ENCODE measurements around the gene SPAG4.
A peak's percentile ranks its signal among the peaks of the same experiment; 100 is the strongest.

The SPAG4 gene

GRCh38 chr20:35663516-35664465, 48.2 kb downstream of the SPAG4 start:
- Histone ChIP-seq H3K36me3 (ENCODE audit: control insufficient read depth in 2 of 2, insufficient read depth in 1 of 2, low read length in 2 of 2) (peaks cover 6 to 7% of the 10 kb centered on the region in 2 experiments), H3K4me1 (ENCODE audit: control insufficient read depth, insufficient read depth, low read length) (peaks cover 15% of the 10 kb centered on the region), H3K9me3 (ENCODE audit: control insufficient read depth, insufficient read depth, low read depth, low read length) (no peaks in the 10 kb centered on the region), H3K4me3 (ENCODE audit: low read depth, low read length) (peak overlapping the region; percentile 87), H3K27ac (ENCODE audit: extremely low read depth, low read depth, low read length) (peak overlapping the region; percentile 88)
- POLR2A ChIA-PET, result interaction anchor here (0.5 to 3.2 kb wide), 13 partner anchors 12 to 290 kb away, joined by 3 to 16 read pairs (median 6); partner anchors contain the start of genes CEP250, NFS1, RBM39 and ROMO1
- CTCF ChIA-PET, result interaction anchor here (0.7 kb wide), 1 partner anchor 336 kb away, joined by 5 read pairs; no protein-coding TSS in a partner anchor
- TF ChIP-seq ZNF138 (tag by site-specific recombination; IDR thresholded peaks at IDR 0.05; ENCODE audit: borderline replicate concordance) (no peak), ZNF670 (tag by site-specific recombination; IDR thresholded peaks at IDR 0.05; ENCODE audit: low read depth) (no peak), SCRT2 (tag by site-specific recombination; IDR thresholded peaks at IDR 0.05) (peak; percentile 98), ZNF157 (tag by site-specific recombination; IDR thresholded peaks at IDR 0.05) (no peak), ZNF701 (tag by site-specific recombination; IDR thresholded peaks at IDR 0.05) (no peak), ZNF830 (tag by site-specific recombination; IDR thresholded peaks at IDR 0.05; ENCODE audit: low read depth) (no peak), ZBTB11 (tag by site-specific recombination; conservative IDR thresholded peaks at IDR 0.05; ENCODE audit: low read depth) (peak; percentile 59), ZBTB44 (tag by site-specific recombination; IDR thresholded peaks at IDR 0.05) (peak; percentile 60), KLF17 (tag by site-specific recombination; IDR thresholded peaks at IDR 0.05) (peak; percentile 64), ZNF184 (tag by site-specific recombination; IDR thresholded peaks at IDR 0.05) (no peak), ZNF624 (tag by site-specific recombination; IDR thresholded peaks at IDR 0.05) (no peak), IKZF3 (tag by site-specific recombination; IDR thresholded peaks at IDR 0.05) (0 out of 2 replicates have a peak, but pooled peaks have one; percentile 33), WT1 (tag by site-specific recombination; IDR thresholded peaks at IDR 0.05) (peak; percentile 53), ZNF2 (tag by site-specific recombination; IDR thresholded peaks at IDR 0.05) (peak; percentile 30; the same call in 1 of the 2 replicates), PRDM6 (tag by site-specific recombination; IDR thresholded peaks at IDR 0.05) (peak; percentile 55; the same call in 1 of the 2 replicates), ZNF335 (tag by site-specific recombination; conservative IDR thresholded peaks at IDR 0.05) (peak; percentile 73), SETDB1 (IDR thresholded peaks at IDR 0.05; ENCODE audit: insufficient read length, low read length) (no peak), GLIS1 (tag by site-specific recombination; IDR thresholded peaks at IDR 0.05) (peak; percentile 47; the same call in 1 of the 2 replicates)
- TF ChIP-seq, protein P1, sequence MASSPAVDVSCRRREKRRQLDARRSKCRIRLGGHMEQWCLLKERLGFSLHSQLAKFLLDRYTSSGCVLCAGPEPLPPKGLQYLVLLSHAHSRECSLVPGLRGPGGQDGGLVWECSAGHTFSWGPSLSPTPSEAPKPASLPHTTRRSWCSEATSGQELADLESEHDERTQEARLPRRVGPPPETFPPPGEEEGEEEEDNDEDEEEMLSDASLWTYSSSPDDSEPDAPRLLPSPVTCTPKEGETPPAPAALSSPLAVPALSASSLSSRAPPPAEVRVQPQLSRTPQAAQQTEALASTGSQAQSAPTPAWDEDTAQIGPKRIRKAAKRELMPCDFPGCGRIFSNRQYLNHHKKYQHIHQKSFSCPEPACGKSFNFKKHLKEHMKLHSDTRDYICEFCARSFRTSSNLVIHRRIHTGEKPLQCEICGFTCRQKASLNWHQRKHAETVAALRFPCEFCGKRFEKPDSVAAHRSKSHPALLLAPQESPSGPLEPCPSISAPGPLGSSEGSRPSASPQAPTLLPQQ (tag by site-specific recombination; IDR thresholded peaks at IDR 0.05), result 0 out of 2 replicates have a peak, but pooled peaks have one; percentile 9
- TF ChIP-seq, protein P2, sequence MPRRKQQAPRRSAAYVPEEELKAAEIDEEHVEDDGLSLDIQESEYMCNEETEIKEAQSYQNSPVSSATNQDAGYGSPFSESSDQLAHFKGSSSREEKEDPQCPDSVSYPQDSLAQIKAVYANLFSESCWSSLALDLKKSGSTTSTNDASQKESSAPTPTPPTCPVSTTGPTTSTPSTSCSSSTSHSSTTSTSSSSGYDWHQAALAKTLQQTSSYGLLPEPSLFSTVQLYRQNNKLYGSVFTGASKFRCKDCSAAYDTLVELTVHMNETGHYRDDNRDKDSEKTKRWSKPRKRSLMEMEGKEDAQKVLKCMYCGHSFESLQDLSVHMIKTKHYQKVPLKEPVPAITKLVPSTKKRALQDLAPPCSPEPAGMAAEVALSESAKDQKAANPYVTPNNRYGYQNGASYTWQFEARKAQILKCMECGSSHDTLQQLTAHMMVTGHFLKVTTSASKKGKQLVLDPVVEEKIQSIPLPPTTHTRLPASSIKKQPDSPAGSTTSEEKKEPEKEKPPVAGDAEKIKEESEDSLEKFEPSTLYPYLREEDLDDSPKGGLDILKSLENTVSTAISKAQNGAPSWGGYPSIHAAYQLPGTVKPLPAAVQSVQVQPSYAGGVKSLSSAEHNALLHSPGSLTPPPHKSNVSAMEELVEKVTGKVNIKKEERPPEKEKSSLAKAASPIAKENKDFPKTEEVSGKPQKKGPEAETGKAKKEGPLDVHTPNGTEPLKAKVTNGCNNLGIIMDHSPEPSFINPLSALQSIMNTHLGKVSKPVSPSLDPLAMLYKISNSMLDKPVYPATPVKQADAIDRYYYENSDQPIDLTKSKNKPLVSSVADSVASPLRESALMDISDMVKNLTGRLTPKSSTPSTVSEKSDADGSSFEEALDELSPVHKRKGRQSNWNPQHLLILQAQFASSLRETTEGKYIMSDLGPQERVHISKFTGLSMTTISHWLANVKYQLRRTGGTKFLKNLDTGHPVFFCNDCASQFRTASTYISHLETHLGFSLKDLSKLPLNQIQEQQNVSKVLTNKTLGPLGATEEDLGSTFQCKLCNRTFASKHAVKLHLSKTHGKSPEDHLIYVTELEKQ (tag by site-specific recombination; IDR thresholded peaks at IDR 0.05; ENCODE audit: borderline replicate concordance), result 0 out of 2 replicates have a peak, but pooled peaks have one; percentile 4
- TF ChIP-seq, protein P3, sequence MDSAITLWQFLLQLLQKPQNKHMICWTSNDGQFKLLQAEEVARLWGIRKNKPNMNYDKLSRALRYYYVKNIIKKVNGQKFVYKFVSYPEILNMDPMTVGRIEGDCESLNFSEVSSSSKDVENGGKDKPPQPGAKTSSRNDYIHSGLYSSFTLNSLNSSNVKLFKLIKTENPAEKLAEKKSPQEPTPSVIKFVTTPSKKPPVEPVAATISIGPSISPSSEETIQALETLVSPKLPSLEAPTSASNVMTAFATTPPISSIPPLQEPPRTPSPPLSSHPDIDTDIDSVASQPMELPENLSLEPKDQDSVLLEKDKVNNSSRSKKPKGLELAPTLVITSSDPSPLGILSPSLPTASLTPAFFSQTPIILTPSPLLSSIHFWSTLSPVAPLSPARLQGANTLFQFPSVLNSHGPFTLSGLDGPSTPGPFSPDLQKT (IDR thresholded peaks at IDR 0.05; ENCODE audit: borderline replicate concordance, low read depth, low read length), result no peak
